Measurements from ENCODE around the gene FOXR1. TPM values are rescaled to one million over a fixed set of nuclear protein-coding genes. Genes with fewer than 3 reads are reported as not detected.

Gene FOXR1
- total and polyA plus RNA-seq, 2 of the 8 experiments (the other 6 are each of a cell fraction or from before 2014, with no cell fraction given) = not detected

GRCh38 chr11:118958577-118958976 lies 13.0 kb upstream of the FOXR1 start:
- H3K23ac ChIP-seq (ENCODE audit: insufficient read length) = no peak overlapping the region
- no peak overlapping the region; the same call in 1 of the 2 replicates for H4K8ac ChIP-seq (ENCODE audit: extremely low read depth, insufficient read depth, low read length)
- H4K91ac ChIP-seq (replicated peaks; ENCODE audit: insufficient read length, low read length) = no peak overlapping the region
- no peak overlapping the region for H3K56ac ChIP-seq (replicated peaks; ENCODE audit: insufficient read length, low read depth, low read length)
- no peak overlapping the region for H3K4me2 ChIP-seq (ENCODE audit: insufficient read depth in 1 of 2, low read depth in 2 of 2, low read length in 2 of 2)
- ChIA-PET POLR2A (ENCODE audit: partially characterized antibody) (interaction anchor here (2.2 kb wide), 1 partner anchor 63 kb away, joined by 5 read pairs; no protein-coding TSS in a partner anchor), CTCF (ENCODE audit: partially characterized antibody) (interaction anchor here (0.6 to 12.7 kb wide), 6 partner anchors 11 to 265 kb away, joined by 3 to 100 read pairs (median 4); no protein-coding TSS in a partner anchor)
- H3K9ac ChIP-seq (replicated peaks in 1 of 4; ENCODE audit: extremely low read depth in 1 of 4, low read depth in 3 of 4, low read length in 3 of 4) = no peak overlapping the region
- H3K27me3 ChIP-seq (replicated peaks in 1 of 4; ENCODE audit: control insufficient read depth in 3 of 4, extremely low read depth in 1 of 4, insufficient read depth in 3 of 4, low read length in 3 of 4) = peaks cover 0 to 2% (median under 1%) of the 10 kb centered on the region in 4 experiments; a peak in 1 of 7 replicates
- no peaks in the 10 kb centered on the region for H3K79me2 ChIP-seq (ENCODE audit: control insufficient read depth in 1 of 2, insufficient read depth in 2 of 2, low read length in 2 of 2)
- no peaks in the 10 kb centered on the region for H3K36me3 ChIP-seq (ENCODE audit: control insufficient read depth in 2 of 4, insufficient read depth in 4 of 4, low read length in 3 of 4)
- no peak overlapping the region for H3K14ac ChIP-seq (ENCODE audit: insufficient read length)
- no peak overlapping the region for H3K4ac ChIP-seq (replicated peaks; ENCODE audit: insufficient read length, low read depth, low read length)
- 0 out of 2 replicates have a peak, but pooled peaks cover 2% of the 10 kb centered on the region for H3K23me2 ChIP-seq (ENCODE audit: low read depth, low read length)
- 82% methylated on average over 2 of the region's 2 CpGs; no CpG with 5 or more reads in 1 of the 2 experiments for WGBS, 2 experiments (ENCODE audit: extremely low coverage in 1 of 2, insufficient coverage in 1 of 2, insufficient read length in 1 of 2, insufficient replicate concordance in 2 of 2, low coverage in 1 of 2, low lambda C conversion rate in 2 of 2, missing lambda C conversion rate in 1 of 2)
- DNase-seq (ENCODE audit: low read depth in 1 of 2, low spot score in 2 of 2) (no peak), FAIRE-seq (no peak)
- no peaks in the 10 kb centered on the region for H3K9me3 ChIP-seq (ENCODE audit: insufficient read depth in 2 of 2, low read depth in 1 of 2, low read length in 1 of 2)
- no peaks in the 10 kb centered on the region for H4K20me1 ChIP-seq (replicated peaks in 1 of 2; ENCODE audit: control insufficient read depth in 1 of 2, insufficient read depth in 2 of 2, low read length in 2 of 2)
- H3K4me3 ChIP-seq (ENCODE audit: extremely low read depth in 1 of 4, insufficient read depth in 2 of 4, low read depth in 3 of 4, low read length in 4 of 4) = no peak overlapping the region
- no peak overlapping the region for H2BK20ac ChIP-seq (ENCODE audit: low read length)
- no peak overlapping the region for H2AFZ ChIP-seq (ENCODE audit: low read length)
- H2BK15ac ChIP-seq (ENCODE audit: low read length) = no peak overlapping the region
- no peak overlapping the region for H3K18ac ChIP-seq (ENCODE audit: extremely low read depth, low read length)
- H2AK5ac ChIP-seq (ENCODE audit: low read depth, low read length) = no peak overlapping the region
- H3K79me1 ChIP-seq (ENCODE audit: low read depth, low read length) = no peaks in the 10 kb centered on the region
- no peak overlapping the region for H2BK12ac ChIP-seq (ENCODE audit: low read depth, low read length)
- H3K4me1 ChIP-seq (replicated peaks in 1 of 4; ENCODE audit: control insufficient read depth in 3 of 4, insufficient read depth in 4 of 4, low read length in 3 of 4) = peaks cover 0 to 5% (median 1%) of the 10 kb centered on the region in 4 experiments; a peak in 3 of 7 replicates
- no peak overlapping the region for H2BK5ac ChIP-seq (ENCODE audit: low read depth, low read length)
- H3K27ac ChIP-seq (ENCODE audit: low read depth, low read length) = no peak overlapping the region
- H2BK120ac ChIP-seq (replicated peaks; ENCODE audit: low read depth, low read length) = no peak overlapping the region
- H4K5ac ChIP-seq (ENCODE audit: insufficient read length, low read depth, low read length) = no peak overlapping the region
- no peak for TF ChIP-seq KDM5A (IDR thresholded peaks at IDR 0.05; ENCODE audit: low read length)
- TF ChIP-seq ASH2L (IDR thresholded peaks at IDR 0.05; ENCODE audit: low read length) = no peak
- TF ChIP-seq SIN3A (conservative IDR thresholded peaks at IDR 0.05 in 1 of 2, IDR thresholded peaks at IDR 0.05 in 1 of 2; ENCODE audit: low read depth in 1 of 2, low read length in 2 of 2) = no peak
- TF ChIP-seq BCL11A (IDR thresholded peaks at IDR 0.05; ENCODE audit: low read depth in 2 of 2, low read length in 2 of 2) = no peak

Measured in H1 (cell line).